GM19324 (cell line): ENCODE results near the gene UGT2A2.

Experiments used
- ATAC-seq: cut with Tn5 transposase; IDR thresholded peaks from one replicate; pipeline ENCODE4 v1.9.1; 2021; ENCODE audit warnings: mild to moderate bottlenecking, moderate library complexity; ENCODE audit not compliant: unreplicated experiment, low FRiP score

Gene UGT2A2

GRCh38 chr4:69577245-69577644, 62.2 kb downstream of the UGT2A2 start:
- no peak for ATAC-seq

GRCh38 chr4:69576251-69576877, 63.1 kb downstream of the UGT2A2 start:
- ATAC-seq, result no peak

GRCh38 chr4:69568787-69569186, 70.7 kb downstream of the UGT2A2 start:
- ATAC-seq, result no peak

GRCh38 chr4:69563424-69563823, 76.0 kb downstream of the UGT2A2 start:
- no peak for ATAC-seq

- no peak for ATAC-seq
Measured at GRCh38 chr4:69549651-69550050, 89.8 kb downstream of the UGT2A2 start.

- no peak for ATAC-seq
Measured at GRCh38 chr4:69546134-69546765, 93.2 kb downstream of the UGT2A2 start.
